ENCODE results near the gene POLD3.

- TF ChIP-seq CTCF (IDR thresholded peaks at IDR 0.05) (no peak), POLR2A (IDR thresholded peaks at IDR 0.05) (no peak), POLR2AphosphoS5 (IDR thresholded peaks at IDR 0.05) (no peak), EP300 (IDR thresholded peaks at IDR 0.05) (no peak)
Measured at GRCh38 chr11:74620531-74620930, 28.1 kb downstream of the POLD3 start.

Measured in upper lobe of left lung (tissue), 4 donors.